Neural progenitor cell (in vitro differentiated cells): ENCODE measurements around the gene RMI2. TPM values are rescaled to one million over a fixed set of nuclear protein-coding genes. Genes with fewer than 3 reads are reported as not detected.
A peak's percentile ranks its signal among the peaks of the same experiment; 100 is the strongest.

Experiments
- DNase-seq: peaks from one replicate; pipeline ENCODE4 v3.0.0-alpha.2; 2016; ENCODE audit warnings: low spot score
- H2AFZ ChIP-seq: fragments of 200-600 bp; sonication (generic); replicated peaks from 2 replicates; pipeline ENCODE4 v1.6.1; 2016; ENCODE audit warnings: antibody characterized with exemption
- H3F3A ChIP-seq: fragments of 200-600 bp; sonication (generic); 2 replicates; pipeline ENCODE4 v1.6.1; 2016; ENCODE audit warnings: antibody characterized with exemption, low read depth
- H3K27ac ChIP-seq: fragments of 200-600 bp; sonication (generic); 2 replicates; pipeline ENCODE4 v1.5.1; 2016; ENCODE audit warnings: mild to moderate bottlenecking
- H3K27me3 ChIP-seq: fragments of 200-600 bp; sonication (generic); 2 replicates; pipeline ENCODE4 v1.6.1; 2016; ENCODE audit warnings: mild to moderate bottlenecking, moderate library complexity
- H3K36me3 ChIP-seq: fragments of 200-600 bp; sonication (generic); 2 replicates; pipeline ENCODE4 v1.5.1; 2016
- H3K4me1 ChIP-seq: fragments of 200-600 bp; sonication (generic); 2 replicates; pipeline ENCODE4 v1.6.1; 2016; ENCODE audit warnings: mixed run types
- H3K4me2 ChIP-seq: fragments of 200-600 bp; sonication (generic); 2 replicates; pipeline ENCODE4 v1.6.1; 2016
- H3K4me3 ChIP-seq: fragments of 200-600 bp; sonication (generic); 2 replicates; pipeline ENCODE4 v1.5.1; 2016
- H3K79me2 ChIP-seq: fragments of 200-600 bp; sonication (generic); 2 replicates; pipeline ENCODE4 v1.6.1; 2016; ENCODE audit warnings: low read depth
- H3K9ac ChIP-seq: fragments of 200-600 bp; sonication (generic); 2 replicates; pipeline ENCODE4 v1.6.1; 2016
- H3K9me3 ChIP-seq: fragments of 200-600 bp; sonication (generic); 2 replicates; pipeline ENCODE4 v1.5.1; 2016; ENCODE audit warnings: low read depth
- H4K20me1 ChIP-seq: fragments of 200-600 bp; sonication (generic); 2 replicates; pipeline ENCODE4 v1.6.1; 2016; ENCODE audit warnings: low read depth
- H3K27ac Mint-ChIP-seq: 3 replicates; pipeline ENCODE4 v1.8.0; 2021; ENCODE audit warnings: mixed read lengths
- H3K27me3 Mint-ChIP-seq: 2 replicates; pipeline ENCODE4 v1.8.0; 2022; ENCODE audit warnings: low read depth, mild to moderate bottlenecking, inconsistent platforms, moderate library complexity, mixed read lengths; ENCODE audit not compliant: insufficient read depth
- H3K36me3 Mint-ChIP-seq: 3 replicates; pipeline ENCODE4 v1.8.0; 2021; ENCODE audit warnings: mixed read lengths
- H3K4me1 Mint-ChIP-seq: 3 replicates; pipeline ENCODE4 v1.8.0; 2021; ENCODE audit warnings: mixed read lengths
- H3K4me3 Mint-ChIP-seq: 3 replicates; pipeline ENCODE4 v1.8.0; 2021; ENCODE audit warnings: mild to moderate bottlenecking, moderate library complexity, mixed read lengths
- H3K9me3 Mint-ChIP-seq: 3 replicates; pipeline ENCODE4 v1.8.0; 2020; ENCODE audit warnings: mixed read lengths
- CTCF ChIP-seq: fragments of 200-600 bp; sonication (generic); IDR thresholded peaks from 2 replicates; pipeline ENCODE4 v1.5.1; 2017; ENCODE audit warnings: antibody characterized with exemption, mild to moderate bottlenecking
- EZH2 ChIP-seq: fragments of 200-600 bp; sonication (generic); IDR thresholded peaks from 2 replicates; pipeline ENCODE4 v1.6.1; 2017; ENCODE audit warnings: antibody characterized with exemption, mild to moderate bottlenecking, moderate library complexity
- EZH2phosphoT487 ChIP-seq: fragments of 200-600 bp; sonication (generic); IDR thresholded peaks from 2 replicates; pipeline ENCODE4 v1.6.1; 2017; ENCODE audit warnings: antibody characterized with exemption
- total RNA-seq: library from RNA; depleted of rRNA; stranded (reverse); fragments of >200 nt; gene quantifications from 2 replicates; pipeline ENCODE4 v1.2.3, GENCODE V29; 2015; ENCODE audit warnings: low replicate concordance

RMI2 gene
- total RNA-seq, 1 donor from 2014 or later: 68.6 TPM

- peaks cover 18% of the 10 kb centered on the region for H3K4me1 ChIP-seq
- no peak overlapping the region for H3K4me3 ChIP-seq
- no peaks in the 10 kb centered on the region for H3K36me3 ChIP-seq
- no peak overlapping the region for H3K9ac ChIP-seq
- DNase-seq: no peak
- H3K79me2 ChIP-seq: no peaks in the 10 kb centered on the region
- H2AFZ ChIP-seq: no peak overlapping the region
- no peaks in the 10 kb centered on the region for H3K36me3 Mint-ChIP-seq
- no peak overlapping the region for H3K4me2 ChIP-seq
- peaks cover 18% of the 10 kb centered on the region for H3K27me3 Mint-ChIP-seq
- H3K27ac ChIP-seq: no peak overlapping the region
- H3K27ac Mint-ChIP-seq: no peak overlapping the region
- no peak for TF ChIP-seq EZH2
- no peak for TF ChIP-seq EZH2phosphoT487
- no peak for TF ChIP-seq CTCF
- H3K4me1 Mint-ChIP-seq: peaks cover 46% of the 10 kb centered on the region
- no peaks in the 10 kb centered on the region for H3K9me3 ChIP-seq
- peaks cover 34% of the 10 kb centered on the region for H3F3A ChIP-seq
- no peaks in the 10 kb centered on the region for H3K9me3 Mint-ChIP-seq
- H3K4me3 Mint-ChIP-seq: no peak overlapping the region
- H4K20me1 ChIP-seq: no peaks in the 10 kb centered on the region
- H3K27me3 ChIP-seq: no peaks in the 10 kb centered on the region
These were observed 19.0 kb upstream of the RMI2 start for GRCh38 chr16:11326084-11326736.

GRCh38 chr16:11326737-11327276 is 18.5 kb upstream of the RMI2 start:
- Histone ChIP-seq H3F3A (peaks cover 28% of the 10 kb centered on the region), H3K27me3 (no peaks in the 10 kb centered on the region), H3K79me2 (no peaks in the 10 kb centered on the region), H3K4me1 (peaks cover 18% of the 10 kb centered on the region), H3K4me3 (no peak overlapping the region), H4K20me1 (no peaks in the 10 kb centered on the region), H3K27ac (no peak overlapping the region), H3K9me3 (no peaks in the 10 kb centered on the region), H3K9ac (no peak overlapping the region), H3K4me2 (no peak overlapping the region), H2AFZ (no peak overlapping the region), H3K36me3 (no peaks in the 10 kb centered on the region)
- H3K4me1 Mint-ChIP-seq: peaks cover 46% of the 10 kb centered on the region
- H3K4me3 Mint-ChIP-seq: peak overlapping the region; percentile 48
- H3K36me3 Mint-ChIP-seq: no peaks in the 10 kb centered on the region
- TF ChIP-seq EZH2phosphoT487 (no peak), EZH2 (no peak), CTCF (no peak)
- peak overlapping the region; percentile 79 for H3K27ac Mint-ChIP-seq
- no peaks in the 10 kb centered on the region for H3K9me3 Mint-ChIP-seq
- peaks cover 18% of the 10 kb centered on the region for H3K27me3 Mint-ChIP-seq
- no peak for DNase-seq

- Histone ChIP-seq H3K4me1 (peaks cover 18% of the 10 kb centered on the region), H3K27ac (no peak overlapping the region), H3K9me3 (no peaks in the 10 kb centered on the region), H3K4me2 (no peak overlapping the region), H3F3A (peaks cover 24% of the 10 kb centered on the region), H4K20me1 (no peaks in the 10 kb centered on the region), H3K4me3 (no peak overlapping the region), H3K27me3 (no peaks in the 10 kb centered on the region), H2AFZ (no peak overlapping the region), H3K9ac (no peak overlapping the region), H3K79me2 (no peaks in the 10 kb centered on the region), H3K36me3 (no peaks in the 10 kb centered on the region)
- Mint-ChIP-seq H3K36me3 (no peaks in the 10 kb centered on the region), H3K4me3 (no peak overlapping the region), H3K27me3 (peaks cover 15% of the 10 kb centered on the region), H3K4me1 (peaks cover 46% of the 10 kb centered on the region), H3K27ac (peak overlapping the region; percentile 95), H3K9me3 (no peaks in the 10 kb centered on the region)
- no peak for TF ChIP-seq CTCF
- no peak for TF ChIP-seq EZH2phosphoT487
- no peak for TF ChIP-seq EZH2
- no peak for DNase-seq
These were observed 17.7 kb upstream of the RMI2 start for GRCh38 chr16:11327277-11328171.
